Hepatocyte (in vitro differentiated cells): Measurements from ENCODE around the gene TBC1D5. TPM values are rescaled to one million over a fixed set of nuclear protein-coding genes. Genes with fewer than 3 reads are reported as not detected.

ENCODE experiments used
- DNase-seq: peaks from one replicate; pipeline ENCODE4 v3.0.0-alpha.2; 2016; ENCODE audit warnings: low spot score
- H2AFZ ChIP-seq: fragments of 200-600 bp; sonication (generic); 2 replicates; pipeline ENCODE4 v1.6.0; 2016; ENCODE audit warnings: antibody characterized with exemption, mild to moderate bottlenecking
- H3K27ac ChIP-seq: fragments of 200-600 bp; sonication (generic); 2 replicates; pipeline ENCODE4 v1.5.1; 2016; ENCODE audit warnings: mild to moderate bottlenecking
- H3K27me3 ChIP-seq: fragments of 200-600 bp; sonication (generic); 2 replicates; pipeline ENCODE4 v1.6.1; 2016
- H3K36me3 ChIP-seq: fragments of 200-600 bp; sonication (generic); replicated peaks from 2 replicates; pipeline ENCODE4 v1.5.1; 2016; ENCODE audit warnings: low read depth; ENCODE audit not compliant: insufficient read depth
- H3K4me1 ChIP-seq: fragments of 200-600 bp; sonication (generic); 2 replicates; pipeline ENCODE4 v1.5.1; 2016; ENCODE audit warnings: mild to moderate bottlenecking, moderate library complexity; ENCODE audit not compliant: insufficient read depth
- H3K4me2 ChIP-seq: fragments of 200-600 bp; sonication (generic); 2 replicates; pipeline ENCODE4 v1.6.0; 2016
- H3K4me3 ChIP-seq: fragments of 200-600 bp; sonication (generic); 2 replicates; pipeline ENCODE4 v1.5.1; 2016; ENCODE audit warnings: mild to moderate bottlenecking
- H3K79me2 ChIP-seq: fragments of 200-600 bp; sonication (generic); 2 replicates; pipeline ENCODE4 v1.6.0; 2017; ENCODE audit warnings: mild to moderate bottlenecking
- H3K9me2 ChIP-seq: fragments of 200-600 bp; sonication (generic); replicated peaks from 2 replicates; pipeline ENCODE4 v1.6.0; 2017; ENCODE audit warnings: mild to moderate bottlenecking; ENCODE audit not compliant: insufficient read depth
- H3K9me3 ChIP-seq: fragments of 200-600 bp; sonication (generic); 2 replicates; pipeline ENCODE4 v1.5.1; 2016; ENCODE audit warnings: low read depth, mild to moderate bottlenecking
- H4K20me1 ChIP-seq: fragments of 200-600 bp; sonication (generic); 2 replicates; pipeline ENCODE4 v1.6.0; 2016; ENCODE audit warnings: mild to moderate bottlenecking; ENCODE audit not compliant: insufficient read depth, poor library complexity, severe bottlenecking
- EZH2 ChIP-seq: fragments of 200-600 bp; sonication (generic); IDR thresholded peaks from 2 replicates; pipeline ENCODE4 v1.6.1; 2016; ENCODE audit warnings: antibody characterized with exemption, mild to moderate bottlenecking, borderline replicate concordance
- EZH2phosphoT487 ChIP-seq: fragments of 200-600 bp; sonication (generic); IDR thresholded peaks from one replicate; pipeline ENCODE4 v1.6.1; 2018; ENCODE audit warnings: antibody characterized with exemption, mild to moderate bottlenecking, low read depth, moderate library complexity; ENCODE audit not compliant: unreplicated experiment, severe bottlenecking
- WGBS: methylation state at CpG from one replicate; pipeline ENCODE4 v1.1.6; 2016; ENCODE audit warnings: low lambda C conversion rate; ENCODE audit errors: missing lambda C conversion rate; 5-methylcytosine and 5-hydroxymethylcytosine counted together
- polyA plus RNA-seq: library from polyadenylated mRNA; unstranded; fragments of >200 nt; fragmentation: Nextera tagmentation; extraction: Ambion mirVana; gene quantifications from 2 replicates; pipeline ENCODE4 v1.2.1, GENCODE V29; 2016
- total RNA-seq: library from RNA; depleted of rRNA; stranded (reverse); fragments of >200 nt; gene quantifications from 2 replicates; pipeline ENCODE4 v1.2.3, GENCODE V29; 2014
- TF ChIP-seq, protein P1 (sequence below): fragments of 200-600 bp; sonication (generic); IDR thresholded peaks from 2 replicates; pipeline ENCODE4 v1.5.1; 2016; ENCODE audit warnings: antibody characterized with exemption, mild to moderate bottlenecking; ENCODE audit not compliant: poor library complexity

TBC1D5 gene
- total and polyA plus RNA-seq, 2 experiments from 2014 or later: 17.0 to 64.2 TPM

DNA sequence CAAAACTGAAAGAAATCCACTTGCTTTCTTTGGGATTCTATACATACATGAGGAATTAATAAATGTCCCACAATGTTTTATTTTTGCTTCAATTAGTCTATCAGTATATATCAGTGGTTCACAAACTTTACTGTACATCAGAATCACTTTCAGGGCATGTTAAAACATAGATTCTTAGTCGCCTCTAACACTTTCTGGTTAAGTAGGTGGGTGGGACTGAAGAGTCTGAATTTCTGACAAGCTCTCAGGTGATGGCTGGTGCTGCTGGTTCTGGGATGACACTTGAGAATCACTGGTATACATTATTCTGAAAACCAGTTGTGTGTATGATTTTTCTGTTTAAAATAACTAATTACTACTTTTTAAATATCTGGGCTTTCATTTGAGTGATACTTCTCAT lies 393.3 kb downstream of the TBC1D5 start:
- WGBS: 85% methylated on average over 1 of the region's 1 CpG
- H3K36me3 ChIP-seq: no peaks in the 10 kb centered on the region
- TF ChIP-seq EZH2: no peak
- TF ChIP-seq EZH2phosphoT487: no peak
- TF ChIP-seq, protein P1, sequence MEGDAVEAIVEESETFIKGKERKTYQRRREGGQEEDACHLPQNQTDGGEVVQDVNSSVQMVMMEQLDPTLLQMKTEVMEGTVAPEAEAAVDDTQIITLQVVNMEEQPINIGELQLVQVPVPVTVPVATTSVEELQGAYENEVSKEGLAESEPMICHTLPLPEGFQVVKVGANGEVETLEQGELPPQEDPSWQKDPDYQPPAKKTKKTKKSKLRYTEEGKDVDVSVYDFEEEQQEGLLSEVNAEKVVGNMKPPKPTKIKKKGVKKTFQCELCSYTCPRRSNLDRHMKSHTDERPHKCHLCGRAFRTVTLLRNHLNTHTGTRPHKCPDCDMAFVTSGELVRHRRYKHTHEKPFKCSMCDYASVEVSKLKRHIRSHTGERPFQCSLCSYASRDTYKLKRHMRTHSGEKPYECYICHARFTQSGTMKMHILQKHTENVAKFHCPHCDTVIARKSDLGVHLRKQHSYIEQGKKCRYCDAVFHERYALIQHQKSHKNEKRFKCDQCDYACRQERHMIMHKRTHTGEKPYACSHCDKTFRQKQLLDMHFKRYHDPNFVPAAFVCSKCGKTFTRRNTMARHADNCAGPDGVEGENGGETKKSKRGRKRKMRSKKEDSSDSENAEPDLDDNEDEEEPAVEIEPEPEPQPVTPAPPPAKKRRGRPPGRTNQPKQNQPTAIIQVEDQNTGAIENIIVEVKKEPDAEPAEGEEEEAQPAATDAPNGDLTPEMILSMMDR: no peak
- H3K4me2 ChIP-seq: no peak overlapping the region
- H3K4me3 ChIP-seq: no peak overlapping the region
- no peak overlapping the region for H2AFZ ChIP-seq
- H3K27ac ChIP-seq: no peak overlapping the region
- peaks cover 3% of the 10 kb centered on the region for H3K9me3 ChIP-seq
- H3K9me2 ChIP-seq: peaks cover 4% of the 10 kb centered on the region
- H3K4me1 ChIP-seq: no peaks in the 10 kb centered on the region
- no peaks in the 10 kb centered on the region for H3K27me3 ChIP-seq
- no peaks in the 10 kb centered on the region for H4K20me1 ChIP-seq
- H3K79me2 ChIP-seq: no peaks in the 10 kb centered on the region
- DNase-seq: no peak

DNA sequence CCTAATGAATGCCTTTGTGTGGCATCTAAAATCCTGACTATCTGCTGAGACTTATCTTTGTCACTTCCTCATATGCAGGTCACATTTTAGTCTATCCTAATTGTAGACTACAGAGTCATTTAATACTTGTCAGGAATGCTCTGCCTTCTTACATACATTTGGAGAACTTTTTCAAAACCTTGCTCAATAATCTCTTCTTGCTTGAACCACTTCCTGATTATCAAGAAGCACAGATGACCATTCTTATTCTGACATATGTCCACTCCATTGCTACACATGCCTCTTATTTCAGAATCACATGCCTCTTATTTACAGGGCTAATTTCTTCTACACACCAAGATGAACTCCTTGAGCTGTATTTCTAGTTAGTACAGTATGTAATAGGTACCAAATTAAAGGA lies 400.3 kb downstream of the TBC1D5 start:
- no peak overlapping the region for H3K27ac ChIP-seq
- H3K9me2 ChIP-seq: peaks cover 4% of the 10 kb centered on the region
- no peaks in the 10 kb centered on the region for H3K4me1 ChIP-seq
- no peak for DNase-seq
- TF ChIP-seq EZH2 (no peak), EZH2phosphoT487 (no peak)
- TF ChIP-seq, protein P1: no peak
- no peaks in the 10 kb centered on the region for H3K79me2 ChIP-seq
- no peaks in the 10 kb centered on the region for H3K36me3 ChIP-seq
- H3K4me3 ChIP-seq: no peak overlapping the region
- no peak overlapping the region for H3K4me2 ChIP-seq
- no peaks in the 10 kb centered on the region for H3K9me3 ChIP-seq
- H3K27me3 ChIP-seq: no peaks in the 10 kb centered on the region
- no peak overlapping the region for H2AFZ ChIP-seq
- no peaks in the 10 kb centered on the region for H4K20me1 ChIP-seq

DNA sequence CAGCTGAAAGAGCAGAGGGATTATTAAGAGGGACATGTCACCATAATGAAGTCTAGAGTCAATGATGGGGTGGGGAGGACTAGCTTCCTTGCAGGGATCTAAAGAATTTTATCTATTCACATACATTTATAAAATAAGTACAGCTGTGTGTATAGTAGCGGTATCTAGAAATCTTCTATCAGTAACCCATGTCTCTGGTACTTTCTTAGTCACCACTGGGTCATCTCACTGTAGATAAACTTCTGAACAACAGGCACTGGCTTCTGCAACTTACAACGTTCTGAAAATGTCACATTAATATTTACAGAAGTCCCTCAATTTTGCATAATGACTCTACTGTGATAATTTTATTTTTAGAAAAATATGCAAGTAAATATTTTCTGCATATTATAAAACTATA lies 401.7 kb downstream of the TBC1D5 start:
- DNase-seq: no peak
- H3K79me2 ChIP-seq: no peaks in the 10 kb centered on the region
- TF ChIP-seq EZH2phosphoT487 (no peak), EZH2 (no peak)
- TF ChIP-seq, protein P1: no peak
- no peak overlapping the region for H3K4me2 ChIP-seq
- H3K36me3 ChIP-seq: no peaks in the 10 kb centered on the region
- no peaks in the 10 kb centered on the region for H3K9me3 ChIP-seq
- no peaks in the 10 kb centered on the region for H3K27me3 ChIP-seq
- no peak overlapping the region for H3K27ac ChIP-seq
- no peaks in the 10 kb centered on the region for H4K20me1 ChIP-seq
- WGBS: 81% methylated on average over 2 of the region's 2 CpGs
- no peak overlapping the region for H3K4me3 ChIP-seq
- no peaks in the 10 kb centered on the region for H3K4me1 ChIP-seq
- no peak overlapping the region for H2AFZ ChIP-seq
- no peaks in the 10 kb centered on the region for H3K9me2 ChIP-seq

DNA sequence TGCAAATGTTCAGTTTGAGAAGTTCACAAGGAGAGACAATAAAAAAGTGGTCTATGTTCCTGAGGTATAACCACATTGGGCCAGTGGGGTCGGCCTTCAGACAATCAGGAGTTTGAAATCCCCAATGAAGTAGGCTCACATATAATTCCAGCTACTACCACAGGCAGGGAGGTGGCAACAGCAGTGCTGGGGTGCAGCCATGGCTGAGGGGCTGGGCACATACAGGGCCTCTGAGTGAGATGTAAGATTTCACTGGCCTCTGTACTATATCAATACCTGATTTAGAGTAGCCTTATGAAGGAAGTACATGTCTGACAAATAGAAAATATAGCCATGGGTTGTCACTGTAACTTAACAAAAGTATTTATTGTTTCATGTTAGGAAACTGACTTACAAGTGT lies 402.2 kb downstream of the TBC1D5 start:
- Histone ChIP-seq H3K79me2 (no peaks in the 10 kb centered on the region), H4K20me1 (no peaks in the 10 kb centered on the region), H3K4me3 (no peak overlapping the region), H3K9me2 (no peaks in the 10 kb centered on the region), H3K4me1 (no peaks in the 10 kb centered on the region), H3K27me3 (no peaks in the 10 kb centered on the region), H2AFZ (no peak overlapping the region), H3K4me2 (no peak overlapping the region), H3K27ac (no peak overlapping the region), H3K9me3 (no peaks in the 10 kb centered on the region), H3K36me3 (no peaks in the 10 kb centered on the region)
- DNase-seq: no peak
- 88% methylated on average over 1 of the region's 1 CpG for WGBS
- TF ChIP-seq EZH2phosphoT487 (no peak), EZH2 (no peak)
- TF ChIP-seq, protein P1: no peak
